ENCODE measurements around the gene SIGLECL1. TPM values are rescaled to one million over a fixed set of nuclear protein-coding genes. Genes with fewer than 3 reads are reported as not detected.

The SIGLECL1 gene
- total and polyA plus RNA-seq, 4 donors = not detected

DNA sequence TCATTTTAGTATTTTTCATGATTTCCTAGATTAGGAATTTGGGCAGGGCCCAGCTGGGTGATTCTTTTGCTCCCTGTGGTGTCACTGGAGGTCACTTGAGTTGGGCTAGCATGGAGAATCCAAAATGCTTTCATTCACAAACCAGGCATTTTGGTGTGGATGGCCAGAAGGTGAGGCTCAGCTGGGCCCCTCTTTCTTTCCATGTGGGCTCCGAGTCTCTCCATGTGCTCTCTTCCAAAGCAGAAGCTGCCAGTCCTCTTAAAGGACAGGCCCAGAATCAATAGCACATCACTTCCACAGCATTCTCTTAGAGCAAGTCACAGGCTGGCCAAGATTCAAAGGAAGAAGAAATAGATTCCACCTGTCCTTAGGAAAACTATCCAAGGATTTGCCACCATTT is 38.8 kb downstream of the SIGLECL1 start:
- intact Hi-C loops (cut with DNase I) = no loop called here
- Histone ChIP-seq H3K36me3 (ENCODE audit: control insufficient read depth in 1 of 2, insufficient read depth in 2 of 2, low read length in 1 of 2) (no peaks in the 10 kb centered on the region), H3K27ac (ENCODE audit: low read depth in 1 of 2, low read length in 2 of 2) (no peak overlapping the region), H3K4me3 (ENCODE audit: low read length in 2 of 2) (no peak overlapping the region), H3K9me3 (ENCODE audit: control insufficient read depth, low read length) (peaks cover 9% of the 10 kb centered on the region), H3K27me3 (ENCODE audit: control insufficient read depth in 1 of 2, insufficient read depth in 2 of 2, low read length in 1 of 2) (no peaks in the 10 kb centered on the region), H3K4me1 (ENCODE audit: control insufficient read depth in 1 of 2, insufficient read depth in 2 of 2, low read length in 2 of 2) (no peaks in the 10 kb centered on the region)
- no peak for ATAC-seq (ENCODE audit: low FRiP score)
- WGBS, 2 donors = 73 to 87% methylated on average over 1 of the region's 1 CpG
- DNase-seq = no peak

DNA sequence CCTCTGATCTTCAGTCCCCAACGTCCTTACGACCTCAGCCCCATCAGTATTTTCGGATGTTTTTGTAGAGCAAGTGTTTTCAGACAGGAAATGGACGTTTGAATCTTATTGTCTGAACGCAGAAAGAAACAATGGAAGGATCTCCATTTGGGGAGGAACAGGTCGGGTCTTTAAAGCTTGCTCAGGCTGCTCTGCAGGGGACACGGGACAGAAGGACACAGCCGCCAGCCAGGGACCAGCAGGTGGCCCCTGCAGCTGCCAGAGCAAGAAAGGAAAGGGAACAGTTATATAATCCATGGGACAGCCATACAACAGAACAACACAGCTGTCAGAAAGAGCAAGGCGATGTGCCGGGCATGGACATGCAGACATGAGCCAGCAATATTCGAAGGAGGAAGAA is 42.1 kb downstream of the SIGLECL1 start:
- ATAC-seq (ENCODE audit: low FRiP score) (no peak), DNase-seq (no peak)
- Histone ChIP-seq H3K4me3 (ENCODE audit: low read length in 2 of 2) (no peak overlapping the region), H3K27ac (ENCODE audit: low read depth in 1 of 2, low read length in 2 of 2) (no peak overlapping the region), H3K36me3 (ENCODE audit: control insufficient read depth in 1 of 2, insufficient read depth in 2 of 2, low read length in 1 of 2) (no peaks in the 10 kb centered on the region), H3K9me3 (ENCODE audit: control insufficient read depth, low read length) (peaks cover 7% of the 10 kb centered on the region), H3K27me3 (ENCODE audit: control insufficient read depth in 1 of 2, insufficient read depth in 2 of 2, low read length in 1 of 2) (no peaks in the 10 kb centered on the region), H3K4me1 (ENCODE audit: control insufficient read depth in 1 of 2, insufficient read depth in 2 of 2, low read length in 2 of 2) (no peaks in the 10 kb centered on the region)
- WGBS, 2 donors = 25 to 26% methylated on average over 11 of the region's 11 CpGs
- intact Hi-C loops (cut with DNase I) = no loop called here

DNA sequence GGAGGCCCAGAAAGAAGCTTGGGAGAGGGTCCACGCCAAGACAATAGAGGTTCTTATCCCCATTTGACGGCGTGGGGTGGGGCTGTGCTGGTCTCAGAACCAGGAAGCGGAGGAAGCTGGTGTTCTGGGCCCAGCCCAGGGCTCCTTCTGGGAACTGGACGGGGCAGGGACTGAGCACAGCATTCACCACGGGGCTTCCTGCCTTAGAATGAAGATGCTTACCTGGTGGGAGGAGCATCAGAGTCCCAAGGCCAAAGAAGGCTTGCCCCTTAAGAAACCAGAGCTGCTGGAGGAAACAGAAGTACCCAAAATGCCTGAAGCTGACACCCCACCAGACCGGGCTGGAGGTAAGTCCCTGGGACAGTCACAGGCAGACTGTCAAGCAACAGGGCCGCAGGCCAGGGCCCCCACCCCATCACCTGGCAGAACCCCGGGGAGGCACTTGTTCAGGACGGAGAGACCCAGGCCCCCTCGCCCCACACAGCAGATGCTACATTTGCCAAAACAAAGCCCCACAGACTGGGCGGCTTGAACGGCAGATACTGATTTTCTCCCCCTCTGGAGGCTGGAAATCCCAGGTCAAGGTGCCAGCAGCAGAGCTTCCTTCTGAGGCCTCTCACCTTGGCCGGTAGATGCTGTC is 42.8 kb downstream of the SIGLECL1 start:
- ATAC-seq (ENCODE audit: low FRiP score) (no peak), DNase-seq (no peak)
- H3K4me1 ChIP-seq (ENCODE audit: control insufficient read depth in 1 of 2, insufficient read depth in 2 of 2, low read length in 2 of 2) = no peaks in the 10 kb centered on the region
- H3K27me3 ChIP-seq (ENCODE audit: control insufficient read depth in 1 of 2, insufficient read depth in 2 of 2, low read length in 1 of 2) = no peaks in the 10 kb centered on the region
- no peaks in the 10 kb centered on the region for H3K36me3 ChIP-seq (ENCODE audit: control insufficient read depth in 1 of 2, insufficient read depth in 2 of 2, low read length in 1 of 2)
- intact Hi-C loops (cut with DNase I) = no loop called here
- 66 to 67% methylated on average over 13 to 14 of the region's 14 CpGs for WGBS, 2 donors
- H3K27ac ChIP-seq (ENCODE audit: low read depth in 1 of 2, low read length in 2 of 2) = no peak overlapping the region
- peaks cover 7% of the 10 kb centered on the region for H3K9me3 ChIP-seq (ENCODE audit: control insufficient read depth, low read length)
- no peak overlapping the region for H3K4me3 ChIP-seq (ENCODE audit: low read length in 2 of 2)

DNA sequence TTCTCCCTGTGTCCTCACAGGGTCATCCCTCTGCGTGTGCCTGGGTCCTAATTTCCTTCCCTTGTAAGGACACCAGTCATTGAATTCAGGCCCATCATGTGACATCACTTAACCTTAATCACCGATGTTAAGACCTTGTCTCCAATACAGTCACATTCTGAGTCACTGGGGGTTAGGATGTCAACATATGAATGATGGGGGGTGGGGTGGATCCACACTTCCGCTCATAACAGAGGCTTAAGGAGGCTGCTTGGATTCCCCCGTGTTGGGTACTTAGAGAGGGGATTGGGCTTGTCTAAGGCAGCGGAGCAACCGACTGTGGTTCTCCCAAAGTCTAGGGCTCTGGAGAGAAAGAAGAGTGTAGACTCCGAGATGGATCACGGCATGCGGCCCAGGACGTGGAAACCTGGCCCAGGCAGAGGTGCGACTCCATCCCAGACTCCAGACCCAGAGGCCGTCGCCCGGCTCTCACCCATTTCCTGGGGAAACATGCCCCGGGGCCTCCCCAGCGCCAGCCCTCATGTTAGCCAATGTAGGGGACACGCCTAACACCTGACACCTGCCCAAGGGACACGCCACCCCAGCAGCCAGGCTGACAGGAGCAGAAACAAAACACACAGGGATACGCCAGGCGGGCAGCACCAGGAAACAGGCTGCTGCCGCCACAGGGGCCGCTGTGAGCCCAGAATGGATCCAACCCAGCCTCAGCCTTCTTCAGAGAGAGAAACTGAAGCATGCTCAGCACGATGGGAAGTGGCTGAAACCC is 43.5 kb downstream of the SIGLECL1 start:
- WGBS, 2 donors = 63 to 66% methylated on average over 23 of the region's 23 CpGs
- no peaks in the 10 kb centered on the region for H3K36me3 ChIP-seq (ENCODE audit: control insufficient read depth in 1 of 2, insufficient read depth in 2 of 2, low read length in 1 of 2)
- intact Hi-C loops (cut with DNase I) = no loop called here
- no peak overlapping the region for H3K27ac ChIP-seq (ENCODE audit: low read depth in 1 of 2, low read length in 2 of 2)
- H3K9me3 ChIP-seq (ENCODE audit: control insufficient read depth, low read length) = peaks cover 5% of the 10 kb centered on the region
- no peaks in the 10 kb centered on the region for H3K4me1 ChIP-seq (ENCODE audit: control insufficient read depth in 1 of 2, insufficient read depth in 2 of 2, low read length in 2 of 2)
- no peaks in the 10 kb centered on the region for H3K27me3 ChIP-seq (ENCODE audit: control insufficient read depth in 1 of 2, insufficient read depth in 2 of 2, low read length in 1 of 2)
- H3K4me3 ChIP-seq (ENCODE audit: low read length in 2 of 2) = no peak overlapping the region
- ATAC-seq (ENCODE audit: low FRiP score) (no peak), DNase-seq (no peak)

DNA sequence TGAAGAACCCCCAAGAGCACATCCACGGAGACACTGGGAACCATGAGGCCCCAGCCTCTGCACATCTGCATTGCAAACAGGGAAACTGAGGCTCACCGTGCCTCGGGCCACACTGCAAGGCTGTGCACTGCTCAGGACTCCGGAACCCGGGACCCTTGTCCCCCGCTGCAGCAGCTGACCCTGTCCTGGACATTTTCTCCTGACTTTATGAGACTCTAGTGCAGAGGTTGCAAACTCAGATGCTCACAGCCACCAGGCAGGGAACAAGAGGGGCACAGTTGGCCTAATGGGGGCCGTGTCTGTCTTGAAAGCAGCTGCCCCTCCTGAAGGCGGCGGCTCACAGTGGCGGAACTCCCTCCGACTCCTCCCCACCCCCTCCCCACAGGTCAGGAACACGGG is 44.1 kb downstream of the SIGLECL1 start:
- H3K27ac ChIP-seq (ENCODE audit: low read depth in 1 of 2, low read length in 2 of 2) = no peak overlapping the region
- peaks cover 2% of the 10 kb centered on the region for H3K9me3 ChIP-seq (ENCODE audit: control insufficient read depth, low read length)
- H3K4me1 ChIP-seq (ENCODE audit: control insufficient read depth in 1 of 2, insufficient read depth in 2 of 2, low read length in 2 of 2) = no peaks in the 10 kb centered on the region
- ATAC-seq (ENCODE audit: low FRiP score) (no peak), DNase-seq (no peak)
- H3K4me3 ChIP-seq (ENCODE audit: low read length in 2 of 2) = no peak overlapping the region
- WGBS, 2 donors = 46 to 47% methylated on average over 12 of the region's 12 CpGs
- H3K36me3 ChIP-seq (ENCODE audit: control insufficient read depth in 1 of 2, insufficient read depth in 2 of 2, low read length in 1 of 2) = no peaks in the 10 kb centered on the region
- no peaks in the 10 kb centered on the region for H3K27me3 ChIP-seq (ENCODE audit: control insufficient read depth in 1 of 2, insufficient read depth in 2 of 2, low read length in 1 of 2)
- intact Hi-C loops (cut with DNase I) = no loop called here

DNA sequence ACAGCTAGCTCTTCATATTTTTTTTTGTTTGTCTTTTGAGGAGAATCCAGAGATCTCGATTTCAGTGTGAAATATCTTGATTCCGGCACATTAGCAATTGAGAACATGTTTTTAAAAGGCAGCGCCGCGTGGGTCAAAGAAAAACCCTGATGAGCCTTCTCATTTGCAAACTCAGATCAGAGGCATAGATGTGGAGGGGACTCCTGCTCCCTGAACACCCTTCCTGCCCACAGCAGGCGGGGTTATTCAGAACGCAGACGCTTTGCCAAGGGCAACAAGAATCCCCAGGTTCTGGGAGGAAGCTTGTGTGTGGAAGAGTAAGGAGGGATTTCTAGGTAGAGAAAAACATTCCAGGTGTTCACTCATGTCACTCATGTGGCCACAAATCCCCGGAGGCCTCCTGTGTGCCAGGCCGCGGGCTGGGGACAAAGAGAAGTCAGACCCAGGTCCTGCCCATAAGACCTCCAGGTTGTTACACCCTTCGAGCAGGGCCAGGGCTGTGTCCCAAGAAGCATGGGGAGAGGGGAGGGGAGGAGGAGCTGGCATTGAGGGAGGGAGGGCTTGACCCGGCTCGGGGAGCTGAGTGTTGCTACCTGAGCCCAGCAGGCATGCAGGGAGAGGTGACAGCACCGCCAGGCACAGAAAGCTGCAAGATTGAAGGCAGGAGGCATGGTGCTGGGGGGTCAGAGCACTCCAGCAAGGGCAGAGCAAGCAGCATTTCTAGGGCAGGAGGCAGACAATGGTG is 44.7 kb downstream of the SIGLECL1 start:
- Histone ChIP-seq H3K4me3 (ENCODE audit: low read length in 2 of 2) (no peak overlapping the region), H3K27ac (ENCODE audit: low read depth in 1 of 2, low read length in 2 of 2) (no peak overlapping the region), H3K4me1 (ENCODE audit: control insufficient read depth in 1 of 2, insufficient read depth in 2 of 2, low read length in 2 of 2) (no peaks in the 10 kb centered on the region), H3K36me3 (ENCODE audit: control insufficient read depth in 1 of 2, insufficient read depth in 2 of 2, low read length in 1 of 2) (no peaks in the 10 kb centered on the region), H3K9me3 (ENCODE audit: control insufficient read depth, low read length) (no peaks in the 10 kb centered on the region), H3K27me3 (ENCODE audit: control insufficient read depth in 1 of 2, insufficient read depth in 2 of 2, low read length in 1 of 2) (no peaks in the 10 kb centered on the region)
- DNase-seq (no peak), ATAC-seq (ENCODE audit: low FRiP score) (no peak)
- intact Hi-C loops (cut with DNase I) = no loop called here
- WGBS, 2 donors = 22 to 32% methylated on average over 15 of the region's 15 CpGs

DNA sequence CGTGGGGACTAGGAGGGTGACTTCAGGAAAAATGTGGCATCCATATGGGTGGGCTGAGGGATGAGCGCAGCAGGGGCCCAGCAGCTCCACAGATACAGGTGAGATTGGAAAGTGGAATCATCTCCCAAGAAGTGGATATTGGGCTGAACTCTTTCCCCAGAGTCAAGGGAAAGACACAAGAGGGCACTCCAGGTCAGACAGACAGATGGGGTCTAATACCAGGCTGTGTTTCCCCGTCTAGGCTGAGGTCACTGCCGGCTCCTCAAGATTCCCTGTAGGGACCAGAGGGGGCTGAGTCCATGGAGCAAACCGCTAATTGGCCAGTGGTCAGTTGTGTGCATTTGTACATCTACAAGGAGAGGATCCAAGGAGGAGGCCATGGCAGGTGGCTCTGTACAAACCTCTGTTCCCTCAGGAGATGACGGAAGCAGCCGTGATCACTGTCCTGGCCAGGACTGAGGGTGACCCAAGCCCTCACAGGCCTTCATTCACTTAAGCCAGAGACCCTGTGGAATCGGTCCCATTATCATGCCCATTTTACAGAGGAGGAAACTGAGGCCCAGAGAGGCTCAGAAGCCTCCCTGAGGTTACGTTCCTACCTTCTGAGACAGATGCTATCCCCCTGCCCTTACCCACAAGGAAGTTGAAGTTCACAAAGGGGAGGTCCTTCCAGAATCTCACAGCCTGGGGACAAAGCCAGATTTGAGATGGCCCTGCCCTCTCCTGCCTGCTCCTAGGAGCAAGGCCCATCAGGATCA is 45.6 kb downstream of the SIGLECL1 start:
- H3K27me3 ChIP-seq (ENCODE audit: control insufficient read depth in 1 of 2, insufficient read depth in 2 of 2, low read length in 1 of 2) = no peaks in the 10 kb centered on the region
- no peak for ATAC-seq (ENCODE audit: low FRiP score)
- H3K27ac ChIP-seq (ENCODE audit: low read depth in 1 of 2, low read length in 2 of 2) = no peak overlapping the region
- H3K9me3 ChIP-seq (ENCODE audit: control insufficient read depth, low read length) = no peaks in the 10 kb centered on the region
- WGBS, 2 donors = 48 to 54% methylated on average over 9 of the region's 9 CpGs
- H3K36me3 ChIP-seq (ENCODE audit: control insufficient read depth in 1 of 2, insufficient read depth in 2 of 2, low read length in 1 of 2) = no peaks in the 10 kb centered on the region
- intact Hi-C loops (cut with DNase I) = no loop called here
- no peak overlapping the region for H3K4me3 ChIP-seq (ENCODE audit: low read length in 2 of 2)
- DNase-seq = no peak
- H3K4me1 ChIP-seq (ENCODE audit: control insufficient read depth in 1 of 2, insufficient read depth in 2 of 2, low read length in 2 of 2) = no peaks in the 10 kb centered on the region

DNA sequence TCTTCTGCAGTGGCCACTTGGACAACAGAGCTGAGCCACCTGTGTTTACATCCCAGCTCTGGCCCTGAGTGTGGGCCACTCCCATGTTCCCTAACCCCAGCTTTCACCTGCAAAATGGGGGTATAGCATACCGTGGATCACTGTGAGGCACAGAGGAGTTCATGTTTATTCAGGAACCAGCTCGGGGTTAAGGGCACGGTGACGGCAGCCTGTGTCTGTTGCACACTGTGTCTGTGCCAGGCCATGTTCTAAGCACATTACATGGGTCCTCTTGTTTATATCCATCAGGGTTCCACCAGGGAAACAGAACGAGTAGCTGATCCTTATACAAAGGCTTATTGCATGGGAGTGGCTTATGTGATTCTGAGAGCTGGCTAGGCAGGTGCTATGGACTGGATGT is 46.5 kb downstream of the SIGLECL1 start:
- H3K27me3 ChIP-seq (ENCODE audit: control insufficient read depth in 1 of 2, insufficient read depth in 2 of 2, low read length in 1 of 2) = no peaks in the 10 kb centered on the region
- H3K4me1 ChIP-seq (ENCODE audit: control insufficient read depth in 1 of 2, insufficient read depth in 2 of 2, low read length in 2 of 2) = no peaks in the 10 kb centered on the region
- ATAC-seq (ENCODE audit: low FRiP score) (no peak), DNase-seq (no peak)
- no peak overlapping the region for H3K27ac ChIP-seq (ENCODE audit: low read depth in 1 of 2, low read length in 2 of 2)
- intact Hi-C loops (cut with DNase I) = no loop called here
- H3K9me3 ChIP-seq (ENCODE audit: control insufficient read depth, low read length) = no peaks in the 10 kb centered on the region
- WGBS, 2 donors = 62 to 65% methylated on average over 5 of the region's 5 CpGs
- no peaks in the 10 kb centered on the region for H3K36me3 ChIP-seq (ENCODE audit: control insufficient read depth in 1 of 2, insufficient read depth in 2 of 2, low read length in 1 of 2)
- H3K4me3 ChIP-seq (ENCODE audit: low read length in 2 of 2) = no peak overlapping the region

Data from aorta (tissue), 5 donors.